ENCODE data around the gene FKBP15.
A peak's percentile ranks its signal among the peaks of the same experiment; 100 is the strongest.
"Not testable (repeated sequence)": the region's sequence is repeated elsewhere in the genome, so short reads cannot be mapped to it uniquely, and the experiment has no call there.

The FKBP15 gene

GRCh38 chr9:113178087-113178486 is 43.0 kb downstream of the FKBP15 start:
- DNase-seq, result no peak

GRCh38 chr9:113177251-113177650 is 43.8 kb downstream of the FKBP15 start:
- DNase-seq, result no peak

- DNase-seq, result no peak
Measured at GRCh38 chr9:113176803-113177202, 44.3 kb downstream of the FKBP15 start.

GRCh38 chr9:113173341-113173740 is 47.7 kb downstream of the FKBP15 start:
- no peak for DNase-seq

- no peak for DNase-seq
Measured at GRCh38 chr9:113168809-113169208, 52.3 kb downstream of the FKBP15 start.

GRCh38 chr9:113166039-113166438 is 55.0 kb downstream of the FKBP15 start:
- DNase-seq, result no peak

GRCh38 chr9:113164536-113165300 is 56.4 kb downstream of the FKBP15 start:
- DNase-seq, result no peak

- no peak for DNase-seq
Measured at GRCh38 chr9:113163001-113163400, 58.1 kb downstream of the FKBP15 start.

- DNase-seq, result no peak
Measured at GRCh38 chr9:113160571-113160970, 60.5 kb downstream of the FKBP15 start.

GRCh38 chr9:113158446-113158845 is 62.6 kb downstream of the FKBP15 start:
- no peak for DNase-seq

- DNase-seq, result no peak
Measured at GRCh38 chr9:113156880-113157279, 64.2 kb downstream of the FKBP15 start.

GRCh38 chr9:113155911-113156588 is 65.0 kb downstream of the FKBP15 start:
- DNase-seq, result peak; percentile 86

- DNase-seq, result peak; percentile 70
Measured at GRCh38 chr9:113154946-113155345, 66.1 kb downstream of the FKBP15 start.

- DNase-seq, result peak; percentile 18
Measured at GRCh38 chr9:113154471-113154870, 66.6 kb downstream of the FKBP15 start.

- no peak for DNase-seq
Measured at GRCh38 chr9:113153599-113153998, 67.5 kb downstream of the FKBP15 start.

GRCh38 chr9:113152699-113153098 is 68.4 kb downstream of the FKBP15 start:
- DNase-seq, result no peak

GRCh38 chr9:113151696-113152630 is 69.1 kb downstream of the FKBP15 start:
- peak; percentile 11 for DNase-seq

- peak; percentile 74 for DNase-seq
Measured at GRCh38 chr9:113150670-113151611, 70.1 kb downstream of the FKBP15 start, which contains the start of gene SLC31A2. Gene SLC31A2, plus strand, starts transcription at chr9:113151007. Its CDS starts 68 bp downstream, at chr9:113151075.

- not testable (repeated sequence) for DNase-seq
Measured at GRCh38 chr9:113149561-113149960, 71.5 kb downstream of the FKBP15 start.

- DNase-seq, result peak; percentile 12
Measured at GRCh38 chr9:113148781-113149510, 72.1 kb downstream of the FKBP15 start.

GRCh38 chr9:113148372-113148705 is 72.7 kb downstream of the FKBP15 start:
- DNase-seq, result no peak

Measured in GF-D8 (cell line).